Testis (tissue), 2 donors: ENCODE measurements around the gene SOBP.

ENCODE experiments used
- POLR2A ChIP-seq: fragments of 450-650 bp; IDR thresholded peaks from one replicate; pipeline ENCODE4 v1.6.1; 2017; ENCODE audit warnings: antibody characterized with exemption, mild to moderate bottlenecking, moderate library complexity
- TF ChIP-seq, protein P1 (sequence below), 3 experiments: fragments of 450-650 bp in 2 of 3; fragments of 200-600 bp in 1 of 3; sonication (generic) in 1 of 3; IDR thresholded peaks; one replicate each; pipeline ENCODE4 v1.5.1; 2016 to 2019; ENCODE audit warnings: antibody characterized with exemption in 3 of 3, mild to moderate bottlenecking in 2 of 3, moderate library complexity in 1 of 3

DNA sequence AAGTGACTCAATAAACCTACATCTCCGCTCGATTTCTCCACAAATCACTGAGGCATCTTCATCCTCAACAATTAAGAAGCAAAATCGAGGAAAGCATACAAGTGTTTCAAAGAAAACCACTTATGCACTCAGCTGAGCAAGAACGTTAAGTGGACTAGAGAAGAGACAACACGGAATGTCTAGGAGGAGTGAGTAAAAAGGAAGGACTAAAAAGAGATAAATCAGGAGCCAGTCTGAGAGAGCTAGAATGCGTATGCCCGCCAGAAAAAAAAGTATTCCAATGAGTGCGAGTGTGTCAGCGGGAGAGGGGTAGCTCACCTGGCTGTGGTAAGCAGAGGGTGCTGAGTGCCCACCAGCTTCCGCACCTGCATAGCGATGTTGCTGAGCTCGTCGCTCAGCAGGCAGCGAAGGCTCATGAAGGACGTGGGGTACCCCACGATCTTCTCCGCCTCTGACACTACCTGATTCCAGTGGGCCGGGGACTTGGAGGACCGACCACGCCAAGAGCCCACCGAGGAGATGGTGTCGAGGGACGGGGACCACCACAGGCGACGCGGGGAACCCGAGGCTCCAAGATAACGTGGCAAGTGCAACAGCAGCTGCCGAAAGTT lies 31.1 kb upstream of the SOBP start:
- no peak for TF ChIP-seq POLR2A
- TF ChIP-seq, protein P1, sequence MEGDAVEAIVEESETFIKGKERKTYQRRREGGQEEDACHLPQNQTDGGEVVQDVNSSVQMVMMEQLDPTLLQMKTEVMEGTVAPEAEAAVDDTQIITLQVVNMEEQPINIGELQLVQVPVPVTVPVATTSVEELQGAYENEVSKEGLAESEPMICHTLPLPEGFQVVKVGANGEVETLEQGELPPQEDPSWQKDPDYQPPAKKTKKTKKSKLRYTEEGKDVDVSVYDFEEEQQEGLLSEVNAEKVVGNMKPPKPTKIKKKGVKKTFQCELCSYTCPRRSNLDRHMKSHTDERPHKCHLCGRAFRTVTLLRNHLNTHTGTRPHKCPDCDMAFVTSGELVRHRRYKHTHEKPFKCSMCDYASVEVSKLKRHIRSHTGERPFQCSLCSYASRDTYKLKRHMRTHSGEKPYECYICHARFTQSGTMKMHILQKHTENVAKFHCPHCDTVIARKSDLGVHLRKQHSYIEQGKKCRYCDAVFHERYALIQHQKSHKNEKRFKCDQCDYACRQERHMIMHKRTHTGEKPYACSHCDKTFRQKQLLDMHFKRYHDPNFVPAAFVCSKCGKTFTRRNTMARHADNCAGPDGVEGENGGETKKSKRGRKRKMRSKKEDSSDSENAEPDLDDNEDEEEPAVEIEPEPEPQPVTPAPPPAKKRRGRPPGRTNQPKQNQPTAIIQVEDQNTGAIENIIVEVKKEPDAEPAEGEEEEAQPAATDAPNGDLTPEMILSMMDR (IDR thresholded peaks at IDR 0.05): no peak
